Prostate gland (tissue), 2 donors: ENCODE measurements around the gene ARMH1.

ENCODE experiments used
- POLR2A ChIP-seq: fragments of 450-650 bp; IDR thresholded peaks from one replicate; pipeline ENCODE4 v1.6.1; 2016; ENCODE audit warnings: antibody characterized with exemption, mild to moderate bottlenecking
- POLR2AphosphoS5 ChIP-seq: sonication (generic); formaldehyde crosslinking; IDR thresholded peaks from one replicate; pipeline ENCODE4 v1.6.1; 2017; ENCODE audit warnings: antibody characterized with exemption
- TF ChIP-seq, protein P1 (sequence below), 4 experiments: fragments of 200-600 bp in 2 of 4; fragments of 450-650 bp in 2 of 4; sonication (generic) in 2 of 4; IDR thresholded peaks; 1 replicate in 3 of 4; 2 replicates in 1 of 4; pipeline ENCODE4 v1.5.1; 2016 to 2019; ENCODE audit warnings: antibody characterized with exemption in 4 of 4, mild to moderate bottlenecking in 2 of 4, moderate library complexity in 2 of 4

- TF ChIP-seq, protein P1, sequence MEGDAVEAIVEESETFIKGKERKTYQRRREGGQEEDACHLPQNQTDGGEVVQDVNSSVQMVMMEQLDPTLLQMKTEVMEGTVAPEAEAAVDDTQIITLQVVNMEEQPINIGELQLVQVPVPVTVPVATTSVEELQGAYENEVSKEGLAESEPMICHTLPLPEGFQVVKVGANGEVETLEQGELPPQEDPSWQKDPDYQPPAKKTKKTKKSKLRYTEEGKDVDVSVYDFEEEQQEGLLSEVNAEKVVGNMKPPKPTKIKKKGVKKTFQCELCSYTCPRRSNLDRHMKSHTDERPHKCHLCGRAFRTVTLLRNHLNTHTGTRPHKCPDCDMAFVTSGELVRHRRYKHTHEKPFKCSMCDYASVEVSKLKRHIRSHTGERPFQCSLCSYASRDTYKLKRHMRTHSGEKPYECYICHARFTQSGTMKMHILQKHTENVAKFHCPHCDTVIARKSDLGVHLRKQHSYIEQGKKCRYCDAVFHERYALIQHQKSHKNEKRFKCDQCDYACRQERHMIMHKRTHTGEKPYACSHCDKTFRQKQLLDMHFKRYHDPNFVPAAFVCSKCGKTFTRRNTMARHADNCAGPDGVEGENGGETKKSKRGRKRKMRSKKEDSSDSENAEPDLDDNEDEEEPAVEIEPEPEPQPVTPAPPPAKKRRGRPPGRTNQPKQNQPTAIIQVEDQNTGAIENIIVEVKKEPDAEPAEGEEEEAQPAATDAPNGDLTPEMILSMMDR (IDR thresholded peaks at IDR 0.05): no peak
- no peak for TF ChIP-seq POLR2A
- TF ChIP-seq POLR2AphosphoS5: no peak
Observed at GRCh38 chr1:44659566-44659965, 14.9 kb upstream of the ARMH1 start.
